GM12878 (cell line): ENCODE data around the gene BTBD9. TPM values are rescaled to one million over a fixed set of nuclear protein-coding genes. Genes with fewer than 3 reads are reported as not detected.

Source experiments
- KAT2A ChIP-seq: conservative IDR thresholded peaks from 2 replicates; pipeline ENCODE4 v1.6.1; 2011; ENCODE audit warnings: low read depth, low read length; ENCODE audit not compliant: control insufficient read depth
- NFYB ChIP-seq: IDR thresholded peaks from 2 replicates; pipeline ENCODE4 v1.6.1; 2011; ENCODE audit warnings: low read depth, mild to moderate bottlenecking, low read length, improper control_type of control experiment, moderate library complexity; ENCODE audit not compliant: insufficient read depth
- SREBF2 ChIP-seq: IDR thresholded peaks from 2 replicates; pipeline ENCODE4 v1.6.1; 2012; ENCODE audit warnings: mild to moderate bottlenecking, low read length
- polyA plus RNA-seq, 11 experiments: library from polyadenylated mRNA; depleted of rRNA in 4 of 11; unstranded in 6 of 11; stranded (reverse) in 5 of 11; fragments of >200 nt; fragmentation: Nextera tagmentation in 4 of 11; fragmentation: Illumina TruSeq in 1 of 11; extraction: Ambion mirVana in 4 of 11; extraction: Trizol in 1 of 11; gene quantifications; 1 replicate in 1 of 11; 2 replicates in 10 of 11; pipeline versions ENCODE4 v1.2.1 to v1.2.3, GENCODE V29; 2011 to 2016; ENCODE audit warnings: inconsistent platforms in 2 of 11, missing spikeins in 2 of 11, low read depth in 1 of 11
- total RNA-seq, 4 experiments: library from RNA; depleted of rRNA in 3 of 4; stranded (reverse); fragments of >200 nt in 3 of 4; fragmentation: Illumina TruSeq in 1 of 4; extraction: Trizol in 1 of 4; gene quantifications; 2 replicates each; pipeline versions ENCODE4 v1.2.1 to v1.2.3, GENCODE V29; 2013 to 2021
- TF ChIP-seq, protein P1 (sequence below): fragments of 450-650 bp; IDR thresholded peaks from 2 replicates; pipeline ENCODE4 v1.6.1; 2016; ENCODE audit warnings: mild to moderate bottlenecking, moderate library complexity, borderline replicate concordance
- TF ChIP-seq, protein P2 (sequence below): fragments of 450-650 bp; IDR thresholded peaks from 2 replicates; pipeline ENCODE4 v1.6.1; 2017; ENCODE audit warnings: antibody characterized with exemption, mild to moderate bottlenecking, moderate library complexity

BTBD9 gene
- total and polyA plus RNA-seq, 10 of the 15 experiments (the other 5 are each of a cell fraction or from before 2014, with no cell fraction given), result 0.22 to 8.6 (median 4.6) TPM

DNA sequence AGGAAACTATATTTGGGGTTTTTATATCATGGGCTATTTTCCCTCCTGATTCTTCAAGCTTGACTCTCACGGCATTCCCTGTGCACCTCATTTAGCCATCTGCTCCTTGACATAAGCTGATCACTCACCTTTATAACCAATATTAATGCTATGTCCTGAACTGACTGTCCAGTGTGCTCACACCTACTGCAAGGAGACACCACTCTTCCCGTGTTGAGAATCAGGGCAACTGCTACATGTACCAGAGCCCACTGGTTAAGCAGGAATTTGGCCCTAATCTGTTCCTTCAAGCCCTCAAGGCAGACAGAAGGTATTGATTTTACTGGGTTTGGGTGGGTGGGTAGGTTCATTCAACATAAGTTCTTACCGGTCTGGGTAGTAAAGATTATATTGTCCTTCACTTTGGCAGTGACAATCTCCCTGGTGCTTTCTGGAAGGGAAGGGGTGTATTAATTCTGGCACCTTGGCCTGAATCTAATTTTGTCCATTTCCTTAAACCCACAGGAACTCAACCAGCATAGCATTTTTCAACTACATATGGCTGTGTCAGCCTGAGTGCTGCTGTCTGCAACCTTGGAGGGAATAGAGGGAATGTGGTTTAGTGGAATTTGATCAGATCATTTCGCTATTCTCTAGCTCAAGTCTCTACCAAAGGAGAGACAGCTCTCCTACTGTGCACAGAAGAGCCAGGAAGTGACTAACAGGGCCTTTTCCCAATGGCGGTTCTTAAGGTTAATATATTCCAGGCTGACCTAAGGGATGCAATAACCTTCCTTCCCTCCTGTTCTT, 293.2 kb downstream of the BTBD9 start (continued):
- TF ChIP-seq, protein P1, sequence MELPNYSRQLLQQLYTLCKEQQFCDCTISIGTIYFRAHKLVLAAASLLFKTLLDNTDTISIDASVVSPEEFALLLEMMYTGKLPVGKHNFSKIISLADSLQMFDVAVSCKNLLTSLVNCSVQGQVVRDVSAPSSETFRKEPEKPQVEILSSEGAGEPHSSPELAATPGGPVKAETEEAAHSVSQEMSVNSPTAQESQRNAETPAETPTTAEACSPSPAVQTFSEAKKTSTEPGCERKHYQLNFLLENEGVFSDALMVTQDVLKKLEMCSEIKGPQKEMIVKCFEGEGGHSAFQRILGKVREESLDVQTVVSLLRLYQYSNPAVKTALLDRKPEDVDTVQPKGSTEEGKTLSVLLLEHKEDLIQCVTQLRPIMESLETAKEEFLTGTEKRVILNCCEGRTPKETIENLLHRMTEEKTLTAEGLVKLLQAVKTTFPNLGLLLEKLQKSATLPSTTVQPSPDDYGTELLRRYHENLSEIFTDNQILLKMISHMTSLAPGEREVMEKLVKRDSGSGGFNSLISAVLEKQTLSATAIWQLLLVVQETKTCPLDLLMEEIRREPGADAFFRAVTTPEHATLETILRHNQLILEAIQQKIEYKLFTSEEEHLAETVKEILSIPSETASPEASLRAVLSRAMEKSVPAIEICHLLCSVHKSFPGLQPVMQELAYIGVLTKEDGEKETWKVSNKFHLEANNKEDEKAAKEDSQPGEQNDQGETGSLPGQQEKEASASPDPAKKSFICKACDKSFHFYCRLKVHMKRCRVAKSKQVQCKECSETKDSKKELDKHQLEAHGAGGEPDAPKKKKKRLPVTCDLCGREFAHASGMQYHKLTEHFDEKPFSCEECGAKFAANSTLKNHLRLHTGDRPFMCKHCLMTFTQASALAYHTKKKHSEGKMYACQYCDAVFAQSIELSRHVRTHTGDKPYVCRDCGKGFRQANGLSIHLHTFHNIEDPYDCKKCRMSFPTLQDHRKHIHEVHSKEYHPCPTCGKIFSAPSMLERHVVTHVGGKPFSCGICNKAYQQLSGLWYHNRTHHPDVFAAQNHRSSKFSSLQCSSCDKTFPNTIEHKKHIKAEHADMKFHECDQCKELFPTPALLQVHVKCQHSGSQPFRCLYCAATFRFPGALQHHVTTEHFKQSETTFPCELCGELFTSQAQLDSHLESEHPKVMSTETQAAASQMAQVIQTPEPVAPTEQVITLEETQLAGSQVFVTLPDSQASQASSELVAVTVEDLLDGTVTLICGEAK, result no peak
- TF ChIP-seq, protein P2, sequence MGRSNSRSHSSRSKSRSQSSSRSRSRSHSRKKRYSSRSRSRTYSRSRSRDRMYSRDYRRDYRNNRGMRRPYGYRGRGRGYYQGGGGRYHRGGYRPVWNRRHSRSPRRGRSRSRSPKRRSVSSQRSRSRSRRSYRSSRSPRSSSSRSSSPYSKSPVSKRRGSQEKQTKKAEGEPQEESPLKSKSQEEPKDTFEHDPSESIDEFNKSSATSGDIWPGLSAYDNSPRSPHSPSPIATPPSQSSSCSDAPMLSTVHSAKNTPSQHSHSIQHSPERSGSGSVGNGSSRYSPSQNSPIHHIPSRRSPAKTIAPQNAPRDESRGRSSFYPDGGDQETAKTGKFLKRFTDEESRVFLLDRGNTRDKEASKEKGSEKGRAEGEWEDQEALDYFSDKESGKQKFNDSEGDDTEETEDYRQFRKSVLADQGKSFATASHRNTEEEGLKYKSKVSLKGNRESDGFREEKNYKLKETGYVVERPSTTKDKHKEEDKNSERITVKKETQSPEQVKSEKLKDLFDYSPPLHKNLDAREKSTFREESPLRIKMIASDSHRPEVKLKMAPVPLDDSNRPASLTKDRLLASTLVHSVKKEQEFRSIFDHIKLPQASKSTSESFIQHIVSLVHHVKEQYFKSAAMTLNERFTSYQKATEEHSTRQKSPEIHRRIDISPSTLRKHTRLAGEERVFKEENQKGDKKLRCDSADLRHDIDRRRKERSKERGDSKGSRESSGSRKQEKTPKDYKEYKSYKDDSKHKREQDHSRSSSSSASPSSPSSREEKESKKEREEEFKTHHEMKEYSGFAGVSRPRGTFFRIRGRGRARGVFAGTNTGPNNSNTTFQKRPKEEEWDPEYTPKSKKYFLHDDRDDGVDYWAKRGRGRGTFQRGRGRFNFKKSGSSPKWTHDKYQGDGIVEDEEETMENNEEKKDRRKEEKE, result no peak
- TF ChIP-seq KAT2A (no peak), NFYB (no peak), SREBF2 (no peak)
